Measurements from ENCODE around the gene MARVELD1.

DNA sequence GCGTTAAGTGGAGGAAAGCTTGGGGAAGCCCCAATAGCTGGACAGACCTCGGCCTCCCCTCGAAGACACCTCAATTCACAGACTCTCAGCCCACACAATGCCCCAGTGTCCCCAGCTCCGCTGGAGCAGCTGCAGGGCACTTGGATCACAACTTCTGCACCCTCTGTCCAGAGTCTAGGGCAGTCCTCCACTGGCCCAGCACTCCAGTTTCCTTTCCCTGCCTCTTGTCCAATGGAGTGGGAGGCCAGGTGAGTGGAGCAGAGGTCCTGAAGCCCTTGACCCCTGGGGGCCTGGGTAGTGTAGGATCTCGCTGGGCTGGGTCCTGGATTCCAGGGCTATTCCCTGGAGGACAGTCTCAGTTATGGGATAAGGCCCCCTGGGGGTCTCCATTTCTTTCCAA, 46.4 kb downstream of the MARVELD1 start:
- TF ChIP-seq, protein P1, sequence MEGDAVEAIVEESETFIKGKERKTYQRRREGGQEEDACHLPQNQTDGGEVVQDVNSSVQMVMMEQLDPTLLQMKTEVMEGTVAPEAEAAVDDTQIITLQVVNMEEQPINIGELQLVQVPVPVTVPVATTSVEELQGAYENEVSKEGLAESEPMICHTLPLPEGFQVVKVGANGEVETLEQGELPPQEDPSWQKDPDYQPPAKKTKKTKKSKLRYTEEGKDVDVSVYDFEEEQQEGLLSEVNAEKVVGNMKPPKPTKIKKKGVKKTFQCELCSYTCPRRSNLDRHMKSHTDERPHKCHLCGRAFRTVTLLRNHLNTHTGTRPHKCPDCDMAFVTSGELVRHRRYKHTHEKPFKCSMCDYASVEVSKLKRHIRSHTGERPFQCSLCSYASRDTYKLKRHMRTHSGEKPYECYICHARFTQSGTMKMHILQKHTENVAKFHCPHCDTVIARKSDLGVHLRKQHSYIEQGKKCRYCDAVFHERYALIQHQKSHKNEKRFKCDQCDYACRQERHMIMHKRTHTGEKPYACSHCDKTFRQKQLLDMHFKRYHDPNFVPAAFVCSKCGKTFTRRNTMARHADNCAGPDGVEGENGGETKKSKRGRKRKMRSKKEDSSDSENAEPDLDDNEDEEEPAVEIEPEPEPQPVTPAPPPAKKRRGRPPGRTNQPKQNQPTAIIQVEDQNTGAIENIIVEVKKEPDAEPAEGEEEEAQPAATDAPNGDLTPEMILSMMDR (conservative IDR thresholded peaks at IDR 0.05): no peak
- TF ChIP-seq EZH2 (IDR thresholded peaks at IDR 0.05; ENCODE audit: low read depth): no peak

All from PC-9 (cell line).